Activated CD4-positive, alpha-beta T cell treated with anti-CD3 and anti-CD28 coated beads, Interleukin-2, amount 50 U/mL, for 24 hours (primary cell): ENCODE results near the gene DAB2IP.

Source experiments
- DNase-seq, 2 donors: peaks; one replicate each; pipeline ENCODE4 v3.0.0-alpha.2; 2020; ENCODE audit warnings: low read depth in 1 of 2, low spot score in 1 of 2

DAB2IP gene

GRCh38 chr9:121756474-121757280 lies 105.2 kb downstream of the DAB2IP start:
- DNase-seq = no peak

- DNase-seq = no peak
Observed at GRCh38 chr9:121757281-121757585, 105.8 kb downstream of the DAB2IP start.

- no peak for DNase-seq
Observed at GRCh38 chr9:121758693-121759092, 107.3 kb downstream of the DAB2IP start.

GRCh38 chr9:121759996-121760395 lies 108.6 kb downstream of the DAB2IP start:
- DNase-seq = no peak

- no peak for DNase-seq
Observed at GRCh38 chr9:121760571-121760970, 109.1 kb downstream of the DAB2IP start.

- DNase-seq = no peak
Observed at GRCh38 chr9:121763131-121763530, 111.7 kb downstream of the DAB2IP start.

- no peak for DNase-seq
Observed at GRCh38 chr9:121763561-121764370, 112.3 kb downstream of the DAB2IP start.

GRCh38 chr9:121764371-121764730 lies 112.9 kb downstream of the DAB2IP start:
- no peak for DNase-seq

GRCh38 chr9:121765021-121765950 lies 113.9 kb downstream of the DAB2IP start:
- DNase-seq = no peak

GRCh38 chr9:121766081-121766683 lies 114.7 kb downstream of the DAB2IP start:
- DNase-seq = no peak

- no peak for DNase-seq
Observed at GRCh38 chr9:121767171-121767769, 115.8 kb downstream of the DAB2IP start.

- no peak for DNase-seq
Observed at GRCh38 chr9:121768416-121769015, 117.1 kb downstream of the DAB2IP start.

- DNase-seq = no peak
Observed at GRCh38 chr9:121769939-121770338, 118.5 kb downstream of the DAB2IP start.

- no peak for DNase-seq
Observed at GRCh38 chr9:121770415-121771273, 119.2 kb downstream of the DAB2IP start.

- no peak for DNase-seq
Observed at GRCh38 chr9:121771418-121771817, 120.0 kb downstream of the DAB2IP start.

GRCh38 chr9:121771851-121772599 lies 120.6 kb downstream of the DAB2IP start:
- no peak for DNase-seq

GRCh38 chr9:121772600-121773285 lies 121.3 kb downstream of the DAB2IP start:
- DNase-seq = no peak
